GM23248 (cell line): ENCODE measurements around the gene WSCD1. TPM values are rescaled to one million over a fixed set of nuclear protein-coding genes. Genes with fewer than 3 reads are reported as not detected.

ENCODE experiments used
- DNase-seq: peaks from one replicate; pipeline ENCODE4 v3.0.0-alpha.2; 2015
- H2AFZ ChIP-seq: fragments of 200-600 bp; sonication (generic); 2 replicates; pipeline ENCODE4 v1.6.1; 2016; ENCODE audit warnings: antibody characterized with exemption
- H3F3A ChIP-seq: fragments of 200-600 bp; sonication (generic); 2 replicates; pipeline ENCODE4 v1.6.1; 2016; ENCODE audit warnings: mild to moderate bottlenecking, antibody characterized with exemption, mixed run types; ENCODE audit not compliant: insufficient read depth
- H3K27ac ChIP-seq: fragments of 200-600 bp; sonication (generic); 2 replicates; pipeline ENCODE4 v1.5.1; 2016; ENCODE audit warnings: mild to moderate bottlenecking
- H3K27me3 ChIP-seq: fragments of 200-600 bp; sonication (generic); replicated peaks from 2 replicates; pipeline ENCODE4 v1.6.1; 2016; ENCODE audit warnings: mild to moderate bottlenecking; ENCODE audit not compliant: insufficient read depth
- H3K36me3 ChIP-seq: fragments of 200-600 bp; sonication (generic); 2 replicates; pipeline ENCODE4 v1.6.1; 2016; ENCODE audit warnings: low read depth, mild to moderate bottlenecking
- H3K4me1 ChIP-seq: fragments of 200-600 bp; sonication (generic); 2 replicates; pipeline ENCODE4 v1.6.1; 2016; ENCODE audit warnings: mild to moderate bottlenecking; ENCODE audit not compliant: insufficient read depth
- H3K4me2 ChIP-seq: fragments of 200-600 bp; sonication (generic); one replicate; pipeline ENCODE4 v1.6.1; 2016; ENCODE audit warnings: mild to moderate bottlenecking; ENCODE audit not compliant: unreplicated experiment
- H3K4me3 ChIP-seq: fragments of 200-600 bp; sonication (generic); 2 replicates; pipeline ENCODE4 v1.5.1; 2016; ENCODE audit warnings: mild to moderate bottlenecking
- H3K79me2 ChIP-seq: fragments of 200-600 bp; sonication (generic); 2 replicates; pipeline ENCODE4 v1.6.1; 2016; ENCODE audit warnings: mild to moderate bottlenecking; ENCODE audit not compliant: insufficient read depth
- H3K9ac ChIP-seq: fragments of 200-600 bp; sonication (generic); 2 replicates; pipeline ENCODE4 v1.6.1; 2016; ENCODE audit warnings: mild to moderate bottlenecking
- H3K9me2 ChIP-seq: fragments of 200-600 bp; sonication (generic); 2 replicates; pipeline ENCODE4 v1.6.1; 2016; ENCODE audit warnings: mixed run types, mild to moderate bottlenecking, moderate library complexity; ENCODE audit not compliant: insufficient read depth
- H3K9me3 ChIP-seq: fragments of 200-600 bp; sonication (generic); one replicate; pipeline ENCODE4 v1.6.1; 2017; ENCODE audit warnings: low read depth
- H4K20me1 ChIP-seq: fragments of 200-600 bp; sonication (generic); 2 replicates; pipeline ENCODE4 v1.6.0; 2016; ENCODE audit not compliant: insufficient read depth
- EZH2 ChIP-seq: fragments of 200-600 bp; sonication (generic); IDR thresholded peaks from 2 replicates; pipeline ENCODE4 v1.6.1; 2018; ENCODE audit warnings: antibody characterized with exemption, mild to moderate bottlenecking; ENCODE audit not compliant: insufficient read depth, poor library complexity, severe bottlenecking
- EZH2phosphoT487 ChIP-seq: fragments of 200-600 bp; sonication (generic); IDR thresholded peaks from 2 replicates; pipeline ENCODE4 v1.6.1; 2018; ENCODE audit warnings: antibody characterized with exemption, moderate library complexity, mild to moderate bottlenecking, low read depth; ENCODE audit not compliant: insufficient read depth
- WGBS, 2 experiments: methylation state at CpG; one replicate each; pipeline ENCODE4 v1.1.6; 2015 to 2017; ENCODE audit warnings: low lambda C conversion rate in 2 of 2, low coverage in 1 of 2; ENCODE audit errors: missing lambda C conversion rate in 2 of 2; 5-methylcytosine and 5-hydroxymethylcytosine counted together
- in situ Hi-C: fragments of 300-500 bp; cut with MboI; formaldehyde crosslinking; loops from 2 replicates; pipeline ENCODE4 v1.15.0; 2020
- polyA plus RNA-seq: library from polyadenylated mRNA; unstranded; fragments of >200 nt; fragmentation: Nextera tagmentation; extraction: Ambion mirVana; gene quantifications from 2 replicates; pipeline ENCODE4 v1.2.1, GENCODE V29; 2016
- total RNA-seq: library from RNA; depleted of rRNA; stranded (reverse); fragments of >200 nt; shearing (Covaris generic); gene quantifications from 2 replicates; pipeline ENCODE4 v1.2.3, GENCODE V29; 2014

Gene WSCD1
- total and polyA plus RNA-seq, 2 experiments from 2014 or later: 0.11 TPM; not detected in 1

GRCh38 chr17:6040504-6040903, 29.7 kb upstream of the WSCD1 start:
- Histone ChIP-seq H3K9me2 (no peaks in the 10 kb centered on the region), H3K79me2 (no peaks in the 10 kb centered on the region), H4K20me1 (no peaks in the 10 kb centered on the region), H3K4me1 (no peaks in the 10 kb centered on the region), H3K36me3 (no peaks in the 10 kb centered on the region), H3K4me2 (no peak overlapping the region), H3K4me3 (no peak overlapping the region), H3K27me3 (no peaks in the 10 kb centered on the region), H3K9me3 (no peaks in the 10 kb centered on the region), H3K9ac (no peak overlapping the region), H3F3A (no peaks in the 10 kb centered on the region), H2AFZ (no peak overlapping the region), H3K27ac (no peak overlapping the region)
- in situ Hi-C loops: no loop called here
- WGBS, 2 experiments: 54 to 64% methylated on average over 13 of the region's 13 CpGs
- TF ChIP-seq EZH2phosphoT487 (no peak), EZH2 (no peak)
- no peak for DNase-seq

DNA sequence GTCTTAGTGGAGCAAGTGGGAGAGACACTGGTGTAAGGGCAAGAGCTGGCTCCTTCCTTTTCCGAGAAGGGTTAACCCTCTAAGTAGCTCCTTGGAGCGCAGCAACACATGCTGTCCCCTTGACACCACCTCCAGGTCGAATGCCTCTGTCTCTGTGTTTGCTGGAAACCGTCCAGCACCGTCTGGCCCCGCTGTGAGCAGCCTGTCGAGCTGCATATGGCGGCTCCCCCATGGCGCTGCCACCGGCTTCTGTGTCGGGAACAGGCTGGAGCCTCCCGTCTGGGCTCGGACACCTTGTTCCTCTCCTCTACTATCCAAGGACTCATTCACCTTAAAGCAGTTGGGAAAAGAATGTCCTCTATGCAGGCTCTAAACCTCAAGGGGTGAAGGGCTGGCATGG, 28.9 kb upstream of the WSCD1 start:
- Histone ChIP-seq H2AFZ (no peak overlapping the region), H3K9ac (no peak overlapping the region), H3K4me1 (no peaks in the 10 kb centered on the region), H4K20me1 (no peaks in the 10 kb centered on the region), H3K4me2 (no peak overlapping the region), H3K36me3 (no peaks in the 10 kb centered on the region), H3K27ac (no peak overlapping the region), H3F3A (no peaks in the 10 kb centered on the region), H3K4me3 (no peak overlapping the region), H3K9me2 (no peaks in the 10 kb centered on the region), H3K79me2 (no peaks in the 10 kb centered on the region), H3K27me3 (no peaks in the 10 kb centered on the region), H3K9me3 (no peaks in the 10 kb centered on the region)
- DNase-seq: no peak
- 40 to 42% methylated on average over 13 of the region's 13 CpGs for WGBS, 2 experiments
- TF ChIP-seq EZH2phosphoT487 (no peak), EZH2 (no peak)
- in situ Hi-C loops: no loop called here

DNA sequence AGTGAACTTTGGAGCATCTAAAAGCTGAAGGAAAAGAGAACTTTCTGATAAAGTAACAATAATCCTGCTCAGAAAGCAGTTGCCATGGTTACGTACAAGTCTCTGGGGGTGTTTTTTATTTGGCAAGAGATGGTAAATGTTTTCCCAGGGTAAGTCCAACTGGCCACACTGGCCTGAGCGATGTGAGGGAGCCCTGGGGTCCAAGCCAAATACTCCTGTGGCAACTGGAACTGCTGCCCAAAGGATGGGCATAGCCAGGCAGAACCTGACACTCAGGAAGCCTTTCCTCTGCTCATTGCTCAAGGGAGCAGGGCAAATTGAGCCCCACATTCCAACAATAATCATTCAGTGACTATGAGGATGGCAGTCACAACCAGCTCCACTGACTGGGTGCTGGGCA, 26.8 kb upstream of the WSCD1 start:
- Histone ChIP-seq H3K27ac (no peak overlapping the region), H3K79me2 (no peaks in the 10 kb centered on the region), H3F3A (no peaks in the 10 kb centered on the region), H3K9ac (no peak overlapping the region), H3K27me3 (no peaks in the 10 kb centered on the region), H3K36me3 (no peaks in the 10 kb centered on the region), H3K9me2 (no peaks in the 10 kb centered on the region), H2AFZ (no peak overlapping the region), H3K4me2 (no peak overlapping the region), H3K4me3 (no peak overlapping the region), H3K9me3 (no peaks in the 10 kb centered on the region), H3K4me1 (no peaks in the 10 kb centered on the region), H4K20me1 (no peaks in the 10 kb centered on the region)
- WGBS, 2 experiments: 8 to 14% methylated on average over 2 of the region's 2 CpGs
- no peak for DNase-seq
- TF ChIP-seq EZH2 (no peak), EZH2phosphoT487 (no peak)
- in situ Hi-C loops: no loop called here

DNA sequence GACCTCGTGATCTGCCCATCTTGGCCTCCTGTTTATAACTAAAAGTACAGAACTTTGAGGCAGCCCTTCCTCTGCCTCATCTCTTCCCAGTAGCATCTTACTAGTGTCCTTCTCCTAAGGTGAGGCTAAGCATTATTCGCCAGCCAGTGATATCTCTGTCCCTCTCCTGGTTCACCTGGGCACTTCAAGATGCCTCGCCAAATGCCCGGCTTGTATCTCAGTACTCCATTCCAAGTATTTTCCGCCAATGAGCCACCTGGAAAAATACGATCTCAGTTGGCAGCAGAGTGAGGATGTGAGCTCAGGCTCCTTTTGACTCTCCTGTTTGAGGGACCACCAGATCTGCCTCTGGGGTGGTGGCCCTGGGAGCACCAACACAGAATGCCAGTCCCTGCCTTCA, 25.9 kb upstream of the WSCD1 start:
- no peaks in the 10 kb centered on the region for H3K36me3 ChIP-seq
- H3K27ac ChIP-seq: no peak overlapping the region
- no peaks in the 10 kb centered on the region for H4K20me1 ChIP-seq
- TF ChIP-seq EZH2phosphoT487 (no peak), EZH2 (no peak)
- no peak overlapping the region for H3K9ac ChIP-seq
- no peak for DNase-seq
- no peaks in the 10 kb centered on the region for H3K27me3 ChIP-seq
- no peak overlapping the region for H3K4me3 ChIP-seq
- no peaks in the 10 kb centered on the region for H3K79me2 ChIP-seq
- H3K9me2 ChIP-seq: no peaks in the 10 kb centered on the region
- no peak overlapping the region for H2AFZ ChIP-seq
- no peaks in the 10 kb centered on the region for H3F3A ChIP-seq
- no peaks in the 10 kb centered on the region for H3K9me3 ChIP-seq
- H3K4me2 ChIP-seq: no peak overlapping the region
- 26 to 39% methylated on average over 6 of the region's 6 CpGs for WGBS, 2 experiments
- in situ Hi-C loops: no loop called here
- H3K4me1 ChIP-seq: no peaks in the 10 kb centered on the region

GRCh38 chr17:6045621-6046357, 24.4 kb upstream of the WSCD1 start:
- DNase-seq: no peak
- no peak overlapping the region for H3K9ac ChIP-seq
- H3K4me3 ChIP-seq: no peak overlapping the region
- no peaks in the 10 kb centered on the region for H3K9me3 ChIP-seq
- TF ChIP-seq EZH2 (no peak), EZH2phosphoT487 (no peak)
- H3K27ac ChIP-seq: no peak overlapping the region
- no peak overlapping the region for H2AFZ ChIP-seq
- H3K79me2 ChIP-seq: no peaks in the 10 kb centered on the region
- no peaks in the 10 kb centered on the region for H4K20me1 ChIP-seq
- H3K27me3 ChIP-seq: no peaks in the 10 kb centered on the region
- 38 to 39% methylated on average over 6 of the region's 6 CpGs for WGBS, 2 experiments
- no peaks in the 10 kb centered on the region for H3K4me1 ChIP-seq
- in situ Hi-C loops: no loop called here
- no peak overlapping the region for H3K4me2 ChIP-seq
- no peaks in the 10 kb centered on the region for H3K9me2 ChIP-seq
- H3K36me3 ChIP-seq: no peaks in the 10 kb centered on the region
- no peaks in the 10 kb centered on the region for H3F3A ChIP-seq
